NCI-H748 treated with DMSO at 0.1 percent for 48 hours (cell line): ENCODE data around the gene KCNH6.

ENCODE experiments used
- DNase-seq: peaks from one replicate; lab custom pipeline; 2025; lab: John Stamatoyannopoulos, UW

KCNH6 gene, protein sequence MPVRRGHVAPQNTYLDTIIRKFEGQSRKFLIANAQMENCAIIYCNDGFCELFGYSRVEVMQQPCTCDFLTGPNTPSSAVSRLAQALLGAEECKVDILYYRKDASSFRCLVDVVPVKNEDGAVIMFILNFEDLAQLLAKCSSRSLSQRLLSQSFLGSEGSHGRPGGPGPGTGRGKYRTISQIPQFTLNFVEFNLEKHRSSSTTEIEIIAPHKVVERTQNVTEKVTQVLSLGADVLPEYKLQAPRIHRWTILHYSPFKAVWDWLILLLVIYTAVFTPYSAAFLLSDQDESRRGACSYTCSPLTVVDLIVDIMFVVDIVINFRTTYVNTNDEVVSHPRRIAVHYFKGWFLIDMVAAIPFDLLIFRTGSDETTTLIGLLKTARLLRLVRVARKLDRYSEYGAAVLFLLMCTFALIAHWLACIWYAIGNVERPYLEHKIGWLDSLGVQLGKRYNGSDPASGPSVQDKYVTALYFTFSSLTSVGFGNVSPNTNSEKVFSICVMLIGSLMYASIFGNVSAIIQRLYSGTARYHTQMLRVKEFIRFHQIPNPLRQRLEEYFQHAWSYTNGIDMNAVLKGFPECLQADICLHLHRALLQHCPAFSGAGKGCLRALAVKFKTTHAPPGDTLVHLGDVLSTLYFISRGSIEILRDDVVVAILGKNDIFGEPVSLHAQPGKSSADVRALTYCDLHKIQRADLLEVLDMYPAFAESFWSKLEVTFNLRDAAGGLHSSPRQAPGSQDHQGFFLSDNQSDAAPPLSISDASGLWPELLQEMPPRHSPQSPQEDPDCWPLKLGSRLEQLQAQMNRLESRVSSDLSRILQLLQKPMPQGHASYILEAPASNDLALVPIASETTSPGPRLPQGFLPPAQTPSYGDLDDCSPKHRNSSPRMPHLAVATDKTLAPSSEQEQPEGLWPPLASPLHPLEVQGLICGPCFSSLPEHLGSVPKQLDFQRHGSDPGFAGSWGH

GRCh38 chr17:63523253-63523855 is at the start of gene KCNH6:
TSS of gene KCNH6 (plus strand) at chr17:63523358. CDS start at chr17:63523414, 56 bp downstream.
- no peak for DNase-seq

DNA sequence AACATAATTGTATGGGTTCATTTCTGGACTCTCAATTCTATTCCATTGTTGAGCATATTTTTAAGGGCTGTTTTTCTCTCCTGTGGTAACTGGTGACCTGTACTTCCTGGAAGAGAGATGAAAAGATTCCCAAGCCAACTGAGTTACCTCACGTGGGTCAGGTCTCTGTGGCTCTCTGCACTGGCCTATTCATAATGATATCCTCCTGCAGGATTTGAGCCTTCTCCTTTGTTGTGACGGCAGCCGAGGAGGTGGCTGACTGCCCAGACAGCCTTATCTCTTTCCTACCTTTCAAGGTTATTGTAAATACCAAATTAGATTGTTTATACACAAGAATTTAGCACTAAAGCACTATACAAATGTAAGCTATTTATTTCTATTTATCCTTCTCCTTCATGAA is 49.0 kb upstream of the KCNH6 start:
- DNase-seq = no peak

- DNase-seq = no peak
These were observed 48.3 kb upstream of the KCNH6 start for GRCh38 chr17:63474586-63475460.

GRCh38 chr17:63475491-63476412 is 47.4 kb upstream of the KCNH6 start:
- no peak for DNase-seq

DNA sequence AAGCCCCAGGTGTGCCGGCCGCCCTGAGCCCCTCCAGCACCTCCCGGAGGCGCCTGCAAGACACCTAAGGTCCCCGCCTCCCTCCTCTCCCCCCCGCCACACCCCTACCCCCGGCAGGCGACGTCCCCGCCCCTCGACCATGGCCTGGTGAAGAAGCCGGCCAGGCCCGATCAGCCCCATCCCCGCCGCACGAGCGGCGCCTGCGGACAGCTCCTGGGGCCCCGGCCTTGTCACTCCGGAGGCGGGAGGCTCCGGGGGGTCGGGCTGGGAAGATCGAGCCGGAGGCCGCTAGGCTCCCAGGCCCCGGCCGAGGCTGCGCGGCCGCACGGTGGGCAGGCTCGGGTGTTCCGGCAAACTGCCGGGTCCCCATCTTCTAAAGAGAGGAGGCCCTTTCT is 46.7 kb upstream of the KCNH6 start:
- DNase-seq = peak; percentile 15

DNA sequence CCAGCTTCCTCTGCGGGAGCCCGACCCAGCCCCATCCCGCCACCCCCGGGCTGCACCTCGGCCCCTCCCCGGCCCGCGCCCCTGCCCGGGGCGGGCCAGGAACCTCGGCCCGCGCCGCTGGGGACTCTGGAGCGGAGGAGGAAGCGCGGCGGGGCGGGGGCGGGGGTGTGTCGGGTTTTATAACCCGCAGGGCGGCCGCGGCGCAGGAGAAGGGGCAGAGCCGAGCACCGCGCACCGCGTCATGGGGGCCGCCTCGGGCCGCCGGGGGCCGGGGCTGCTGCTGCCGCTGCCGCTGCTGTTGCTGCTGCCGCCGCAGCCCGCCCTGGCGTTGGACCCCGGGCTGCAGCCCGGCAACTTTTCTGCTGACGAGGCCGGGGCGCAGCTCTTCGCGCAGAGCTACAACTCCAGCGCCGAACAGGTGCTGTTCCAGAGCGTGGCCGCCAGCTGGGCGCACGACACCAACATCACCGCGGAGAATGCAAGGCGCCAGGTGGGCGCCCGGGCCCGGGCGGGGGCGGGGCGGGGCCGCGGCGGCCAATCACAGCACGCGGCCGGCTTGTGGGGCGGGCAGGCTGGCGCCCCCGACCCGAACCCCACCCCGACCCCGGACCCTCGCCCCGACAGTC is 46.2 kb upstream of the KCNH6 start, which contains the start of gene ACE:
Gene ACE, plus strand, starts transcription at position 208 of the 626 bp plus-strand sequence. Its CDS starts 34 bp downstream, at position 242.
- DNase-seq = peak; percentile 51

DNA sequence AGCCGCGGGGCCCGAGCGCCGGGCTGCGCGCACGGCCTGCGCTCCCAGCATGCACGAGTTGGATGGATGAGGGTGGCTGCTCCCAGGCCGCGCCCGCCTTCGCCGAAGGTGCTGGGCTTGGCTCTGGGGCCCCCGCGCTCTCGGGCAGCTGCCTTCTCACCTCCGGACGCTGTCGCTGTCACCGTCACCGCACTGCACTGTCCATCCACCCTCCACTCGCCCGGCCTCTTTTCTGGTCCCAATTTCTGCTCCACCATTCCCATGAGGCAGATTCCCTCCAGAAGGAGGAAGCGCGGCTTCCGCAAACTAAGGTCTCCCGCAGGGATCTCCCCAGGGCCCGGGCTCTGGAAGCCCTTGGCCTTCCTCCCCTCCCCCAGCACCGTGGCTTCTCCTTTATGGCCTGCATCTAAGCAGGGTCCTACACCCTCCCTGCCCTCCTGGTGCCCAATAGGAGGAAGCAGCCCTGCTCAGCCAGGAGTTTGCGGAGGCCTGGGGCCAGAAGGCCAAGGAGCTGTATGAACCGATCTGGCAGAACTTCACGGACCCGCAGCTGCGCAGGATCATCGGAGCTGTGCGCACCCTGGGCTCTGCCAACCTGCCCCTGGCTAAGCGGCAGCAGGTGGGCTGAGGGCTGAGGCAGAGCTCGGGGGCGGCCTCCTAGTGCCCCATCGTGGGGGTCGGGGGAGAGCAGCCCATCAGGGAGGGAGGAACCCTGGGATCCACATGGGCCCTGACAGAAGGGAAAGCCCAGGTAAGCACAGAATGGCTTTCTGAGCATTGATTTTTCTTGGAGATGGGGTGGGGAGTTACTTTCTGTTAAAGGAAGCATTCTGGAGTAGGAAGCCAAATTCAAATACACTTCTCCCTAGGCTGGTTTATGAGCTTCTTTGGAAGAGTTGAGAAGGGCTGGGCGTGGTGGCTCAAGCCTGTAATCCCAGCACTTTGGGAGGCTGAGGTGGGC is 45.4 kb upstream of the KCNH6 start:
- DNase-seq = no peak

DNA sequence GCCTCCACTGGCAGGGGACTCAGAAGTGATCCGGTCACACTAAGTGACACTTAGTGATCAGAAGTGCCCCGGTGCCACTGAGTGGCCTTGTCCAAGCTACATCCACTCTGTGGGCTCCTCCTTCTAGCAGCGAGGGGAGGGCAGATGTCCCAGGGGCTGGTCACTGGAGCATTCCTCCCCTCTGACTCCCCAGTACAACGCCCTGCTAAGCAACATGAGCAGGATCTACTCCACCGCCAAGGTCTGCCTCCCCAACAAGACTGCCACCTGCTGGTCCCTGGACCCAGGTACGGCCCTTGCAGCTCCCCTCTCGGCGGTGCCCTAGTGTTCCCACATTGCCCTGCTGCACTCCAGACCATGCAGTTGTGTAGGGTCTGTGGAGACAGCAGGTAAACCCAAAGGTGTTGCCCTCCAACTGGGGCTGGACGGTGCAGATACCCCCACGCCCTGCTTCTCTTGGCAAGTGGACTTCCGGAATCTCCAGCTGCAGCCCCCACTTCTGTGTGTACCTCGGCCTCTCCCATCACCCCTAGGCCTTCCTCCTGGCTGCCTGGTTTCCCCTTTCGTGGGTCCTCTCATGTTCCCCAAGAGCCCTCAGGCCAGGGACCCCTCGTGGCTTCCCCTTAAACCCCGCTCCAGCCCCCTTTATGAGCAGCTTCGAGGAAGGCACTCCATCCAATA is 44.2 kb upstream of the KCNH6 start:
- DNase-seq = peak; percentile 36

DNA sequence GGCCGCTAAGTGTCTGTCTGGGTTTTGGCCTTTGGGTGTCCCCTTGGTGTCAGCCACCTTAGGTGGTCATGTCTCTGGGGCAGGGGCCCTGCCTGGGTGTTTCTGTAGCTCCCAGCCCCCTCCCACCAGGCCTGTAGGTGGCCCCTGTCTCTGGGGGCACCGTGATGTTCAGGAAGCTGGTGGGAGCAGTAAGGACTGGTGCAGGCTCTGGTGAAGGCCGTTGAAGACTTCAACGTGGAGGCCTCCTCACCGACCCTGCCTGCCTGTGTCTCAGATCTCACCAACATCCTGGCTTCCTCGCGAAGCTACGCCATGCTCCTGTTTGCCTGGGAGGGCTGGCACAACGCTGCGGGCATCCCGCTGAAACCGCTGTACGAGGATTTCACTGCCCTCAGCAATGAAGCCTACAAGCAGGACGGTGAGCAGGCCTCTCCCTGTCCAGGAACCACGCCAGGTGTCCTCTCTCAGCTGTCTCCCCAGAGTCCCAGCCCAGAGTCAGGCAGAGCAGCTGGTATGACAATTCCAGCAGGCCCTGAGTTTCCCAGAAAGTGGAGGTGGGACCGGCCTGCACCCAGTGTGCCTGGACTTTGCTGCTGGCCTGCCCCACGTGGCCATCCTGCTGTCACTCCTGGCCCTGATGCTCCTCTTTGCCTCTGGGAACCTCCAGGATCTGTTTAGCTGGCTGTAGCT is 43.5 kb upstream of the KCNH6 start:
- DNase-seq = no peak

DNA sequence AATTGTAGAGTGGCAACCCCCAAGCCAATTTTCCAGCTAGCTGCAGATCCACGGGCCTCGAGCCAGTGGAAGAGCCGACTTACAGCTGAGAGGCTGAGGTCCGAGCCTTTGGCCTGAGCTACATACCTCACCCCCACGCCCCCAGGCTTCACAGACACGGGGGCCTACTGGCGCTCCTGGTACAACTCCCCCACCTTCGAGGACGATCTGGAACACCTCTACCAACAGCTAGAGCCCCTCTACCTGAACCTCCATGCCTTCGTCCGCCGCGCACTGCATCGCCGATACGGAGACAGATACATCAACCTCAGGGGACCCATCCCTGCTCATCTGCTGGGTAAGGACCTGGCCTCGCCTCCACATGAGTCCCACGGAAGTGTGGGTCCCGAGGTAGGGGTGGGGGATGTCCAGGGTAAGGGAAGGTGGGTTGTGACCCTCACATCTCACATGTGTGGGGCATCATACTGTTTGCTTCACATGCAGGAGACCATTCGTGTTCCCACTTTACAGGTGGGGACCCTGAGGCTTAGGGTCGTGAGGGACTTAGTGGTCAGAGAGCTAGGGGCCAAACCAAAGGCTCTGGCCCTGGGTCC is 42.9 kb upstream of the KCNH6 start:
- DNase-seq = no peak

DNA sequence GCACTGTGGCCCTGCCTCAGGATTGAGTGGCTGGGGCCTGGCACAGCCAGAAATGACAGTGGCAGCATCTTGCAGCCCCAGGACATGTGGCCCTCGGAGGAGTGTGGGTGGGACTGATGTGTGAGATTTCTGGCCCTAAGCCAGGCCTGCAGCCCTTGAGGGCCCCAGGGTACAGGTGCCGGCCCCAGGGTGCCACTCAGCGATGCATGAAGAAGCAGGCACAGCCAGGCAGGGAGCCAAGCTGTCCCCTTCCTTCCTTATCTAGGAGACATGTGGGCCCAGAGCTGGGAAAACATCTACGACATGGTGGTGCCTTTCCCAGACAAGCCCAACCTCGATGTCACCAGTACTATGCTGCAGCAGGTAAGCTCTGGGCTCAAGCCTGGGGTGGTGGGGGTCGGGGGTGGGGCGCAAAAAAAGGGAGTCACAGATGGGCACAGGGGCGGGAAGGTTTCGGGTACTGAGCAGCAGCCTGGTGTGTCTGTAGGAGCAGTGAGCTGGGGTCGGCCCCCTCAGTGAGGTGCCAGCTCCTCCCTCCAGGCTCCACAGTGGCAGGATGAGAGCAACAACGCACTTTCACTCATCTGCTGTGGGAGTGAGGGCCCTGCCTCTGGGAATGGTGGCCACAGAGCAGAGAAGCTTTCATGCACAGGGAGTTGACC is 42.2 kb upstream of the KCNH6 start:
- DNase-seq = no peak

- DNase-seq = no peak
These were observed 41.7 kb upstream of the KCNH6 start for GRCh38 chr17:63481488-63481870.

DNA sequence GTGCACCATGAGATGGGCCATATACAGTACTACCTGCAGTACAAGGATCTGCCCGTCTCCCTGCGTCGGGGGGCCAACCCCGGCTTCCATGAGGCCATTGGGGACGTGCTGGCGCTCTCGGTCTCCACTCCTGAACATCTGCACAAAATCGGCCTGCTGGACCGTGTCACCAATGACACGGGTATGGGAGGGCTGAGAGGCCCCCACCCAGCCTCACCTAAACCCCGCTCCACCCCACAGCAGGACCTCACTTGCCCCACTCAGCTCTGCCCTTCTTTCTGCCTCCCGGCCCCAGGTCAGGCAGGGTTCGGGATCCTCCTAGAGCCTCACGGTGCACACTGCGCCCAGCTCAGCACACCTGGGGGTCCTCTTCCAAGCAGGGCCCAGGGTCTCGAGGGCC is 40.6 kb upstream of the KCNH6 start:
- DNase-seq = no peak

GRCh38 chr17:63483038-63483437 is 40.1 kb upstream of the KCNH6 start:
- DNase-seq = no peak

GRCh38 chr17:63483655-63484575 is 39.2 kb upstream of the KCNH6 start:
- DNase-seq = no peak
